ENCODE results near the gene SYTL3. TPM values are rescaled to one million over a fixed set of nuclear protein-coding genes. Genes with fewer than 3 reads are reported as not detected.

The SYTL3 gene
- total RNA-seq, 4 donors from 2014 or later = 2.4 to 6.4 (median 2.9) TPM

DNA sequence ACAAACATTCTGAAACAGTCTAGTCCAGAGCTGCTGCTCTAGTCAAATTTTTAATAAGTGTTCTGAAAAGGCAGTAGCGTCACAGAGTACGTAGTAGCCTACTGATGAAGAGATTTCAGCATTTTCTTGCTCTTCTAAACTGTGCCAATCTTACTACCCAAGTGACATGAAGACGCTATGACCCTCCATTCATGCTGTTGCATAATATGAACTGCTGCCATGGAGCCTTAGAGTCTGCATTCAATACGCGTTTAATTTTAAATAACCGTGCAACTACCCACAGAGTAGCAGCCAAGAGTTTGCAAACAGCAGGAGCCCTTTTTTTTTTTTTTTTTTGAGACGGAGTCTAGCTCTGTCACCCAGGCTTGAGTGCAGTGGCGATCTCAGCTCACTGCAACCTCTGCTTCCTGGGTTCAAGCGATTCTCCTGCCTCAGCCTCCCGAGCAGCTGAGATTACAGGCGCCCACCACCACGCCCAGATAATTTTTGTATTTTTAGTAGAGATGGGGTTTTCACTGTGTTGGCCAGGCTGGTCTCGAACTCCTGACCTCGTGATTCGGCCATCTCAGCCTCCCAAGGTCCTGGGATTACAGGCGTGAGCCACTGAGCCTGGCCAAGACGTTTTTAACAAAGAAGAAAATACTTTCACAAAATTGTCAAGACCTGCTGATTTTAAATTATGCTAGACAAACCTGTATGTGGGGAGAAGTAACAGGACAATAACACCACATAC lies 125.0 kb downstream of the SYTL3 start:
- intact Hi-C loops (cut with DNase I; ENCODE audit: low total_unique reads) (no loop called here), in situ Hi-C loops (cut with MboI; ENCODE audit: low pct_ligation_motif_present in 1 of 4, low pct_unique_long_range_greater_than_20kb in 1 of 4, low sequenced_read_pairs in 3 of 4) (no loop called here)
- H3K4me3 ChIP-seq = no peak overlapping the region
- WGBS, 2 donors (ENCODE audit: low coverage in 1 of 2) = 90 to 94% methylated on average over 10 to 17 of the region's 17 CpGs
- H3K36me3 ChIP-seq = peaks cover 0 to 30% (median 11%) of the 10 kb centered on the region in 4 donors
- H3K9me3 ChIP-seq = no peaks in the 10 kb centered on the region
- no peak for DNase-seq
- H3K4me1 ChIP-seq = peaks cover 13 to 51% (median 35%) of the 10 kb centered on the region in 4 donors
- peak overlapping the region in 3 of 4 donors; percentile 81 to 87 (median 83) for H3K27ac ChIP-seq
- no peaks in the 10 kb centered on the region for H3K27me3 ChIP-seq
- no peak for TF ChIP-seq EP300 (IDR thresholded peaks at IDR 0.05; ENCODE audit: low read depth)
- TF ChIP-seq, protein P1, sequence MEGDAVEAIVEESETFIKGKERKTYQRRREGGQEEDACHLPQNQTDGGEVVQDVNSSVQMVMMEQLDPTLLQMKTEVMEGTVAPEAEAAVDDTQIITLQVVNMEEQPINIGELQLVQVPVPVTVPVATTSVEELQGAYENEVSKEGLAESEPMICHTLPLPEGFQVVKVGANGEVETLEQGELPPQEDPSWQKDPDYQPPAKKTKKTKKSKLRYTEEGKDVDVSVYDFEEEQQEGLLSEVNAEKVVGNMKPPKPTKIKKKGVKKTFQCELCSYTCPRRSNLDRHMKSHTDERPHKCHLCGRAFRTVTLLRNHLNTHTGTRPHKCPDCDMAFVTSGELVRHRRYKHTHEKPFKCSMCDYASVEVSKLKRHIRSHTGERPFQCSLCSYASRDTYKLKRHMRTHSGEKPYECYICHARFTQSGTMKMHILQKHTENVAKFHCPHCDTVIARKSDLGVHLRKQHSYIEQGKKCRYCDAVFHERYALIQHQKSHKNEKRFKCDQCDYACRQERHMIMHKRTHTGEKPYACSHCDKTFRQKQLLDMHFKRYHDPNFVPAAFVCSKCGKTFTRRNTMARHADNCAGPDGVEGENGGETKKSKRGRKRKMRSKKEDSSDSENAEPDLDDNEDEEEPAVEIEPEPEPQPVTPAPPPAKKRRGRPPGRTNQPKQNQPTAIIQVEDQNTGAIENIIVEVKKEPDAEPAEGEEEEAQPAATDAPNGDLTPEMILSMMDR (IDR thresholded peaks at IDR 0.05) = no peak
- no peak for TF ChIP-seq POLR2AphosphoS5 (IDR thresholded peaks at IDR 0.05)
- no peak for TF ChIP-seq POLR2A (IDR thresholded peaks at IDR 0.05)

DNA sequence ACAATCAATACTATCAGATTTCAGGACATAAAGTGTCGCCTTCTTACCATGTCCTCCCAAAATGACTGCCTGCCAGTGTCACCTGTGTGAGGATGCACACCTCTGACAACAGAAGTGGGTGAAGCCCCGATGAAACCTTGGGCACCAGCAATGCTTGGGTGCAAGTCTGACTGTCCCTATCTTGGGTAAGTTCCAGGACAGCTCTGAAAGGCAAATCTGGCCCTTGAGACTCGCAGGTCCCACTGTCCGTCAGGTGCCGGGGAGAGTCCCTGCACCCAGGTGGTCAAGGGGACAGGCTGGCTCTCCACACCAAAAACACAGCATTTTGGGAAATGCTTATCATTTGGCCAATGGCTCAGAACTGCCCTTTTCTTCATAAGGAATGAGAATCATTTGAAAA lies 126.0 kb downstream of the SYTL3 start:
- Histone ChIP-seq H3K36me3 (peaks cover 0 to 26% (median 8%) of the 10 kb centered on the region in 4 donors), H3K9me3 (no peaks in the 10 kb centered on the region), H3K27ac (peak overlapping the region in 1 of 4 donors; percentile 16), H3K4me1 (peaks cover 13 to 54% (median 36%) of the 10 kb centered on the region in 4 donors), H3K27me3 (no peaks in the 10 kb centered on the region), H3K4me3 (no peak overlapping the region)
- in situ Hi-C loops (cut with MboI; ENCODE audit: low pct_ligation_motif_present in 1 of 4, low pct_unique_long_range_greater_than_20kb in 1 of 4, low sequenced_read_pairs in 3 of 4) (no loop called here), intact Hi-C loops (cut with DNase I; ENCODE audit: low total_unique reads) (no loop called here)
- DNase-seq = no peak
- TF ChIP-seq POLR2A (IDR thresholded peaks at IDR 0.05) (no peak), EP300 (IDR thresholded peaks at IDR 0.05; ENCODE audit: low read depth) (no peak), POLR2AphosphoS5 (IDR thresholded peaks at IDR 0.05) (no peak)
- TF ChIP-seq, protein P1 (IDR thresholded peaks at IDR 0.05) = no peak
- 89 to 100% methylated on average over 1 to 5 of the region's 5 CpGs for WGBS, 2 donors (ENCODE audit: low coverage in 1 of 2)

DNA sequence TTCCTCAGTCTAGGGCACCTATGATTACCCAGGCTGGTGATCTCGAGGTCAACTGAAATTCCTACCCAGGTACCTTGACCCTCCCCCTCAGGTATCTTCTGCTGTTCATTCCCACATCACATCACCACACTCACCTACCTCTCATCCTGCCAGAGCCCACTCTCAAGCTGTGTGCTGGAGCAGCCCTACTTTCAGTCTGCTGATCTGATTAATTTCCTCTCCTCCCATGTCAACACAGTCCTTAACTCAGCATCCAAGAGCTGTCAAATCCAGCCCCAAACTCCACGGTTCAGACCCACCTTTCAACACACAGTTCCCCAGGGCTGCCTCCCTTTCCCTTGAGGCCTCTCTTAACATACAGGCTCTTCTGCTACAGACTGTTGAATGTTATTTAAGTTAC lies 126.9 kb downstream of the SYTL3 start:
- peaks cover 0 to 19% (median 9%) of the 10 kb centered on the region in 4 donors for H3K36me3 ChIP-seq
- peak overlapping the region in 2 of 4 donors; percentile 56 to 71 for H3K27ac ChIP-seq
- no peaks in the 10 kb centered on the region for H3K9me3 ChIP-seq
- H3K27me3 ChIP-seq = no peaks in the 10 kb centered on the region
- peaks cover 13 to 60% (median 40%) of the 10 kb centered on the region in 4 donors for H3K4me1 ChIP-seq
- H3K4me3 ChIP-seq = no peak overlapping the region
- intact Hi-C loops (cut with DNase I; ENCODE audit: low total_unique reads) (no loop called here), in situ Hi-C loops (cut with MboI; ENCODE audit: low pct_ligation_motif_present in 1 of 4, low pct_unique_long_range_greater_than_20kb in 1 of 4, low sequenced_read_pairs in 3 of 4) (no loop called here)
- no peak for TF ChIP-seq POLR2AphosphoS5 (IDR thresholded peaks at IDR 0.05)
- no peak for TF ChIP-seq EP300 (IDR thresholded peaks at IDR 0.05; ENCODE audit: low read depth)
- TF ChIP-seq POLR2A (IDR thresholded peaks at IDR 0.05) = no peak
- TF ChIP-seq, protein P1 (IDR thresholded peaks at IDR 0.05) = no peak
- 85 to 94% methylated on average over 2 of the region's 2 CpGs for WGBS, 2 donors (ENCODE audit: low coverage in 1 of 2)
- DNase-seq = no peak

DNA sequence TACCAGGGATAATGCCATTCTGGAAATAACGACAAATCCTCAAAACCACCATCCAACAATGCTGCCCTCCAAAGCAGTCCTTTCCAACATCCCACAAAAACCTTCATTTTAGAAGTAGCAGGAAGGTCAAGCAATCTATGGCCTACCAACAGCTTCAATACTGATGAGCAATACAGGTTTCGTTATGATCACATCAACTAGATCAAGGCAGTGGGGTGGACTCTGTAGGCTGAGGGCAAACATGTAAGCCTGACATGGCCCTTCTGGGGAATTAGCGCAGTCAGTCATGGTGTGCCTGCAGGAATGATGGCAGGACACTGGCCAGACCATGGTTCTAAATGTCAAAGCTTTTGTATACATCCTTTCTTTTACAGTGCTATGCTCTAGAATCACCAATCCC lies 127.7 kb downstream of the SYTL3 start:
- peak overlapping the region; percentile 56 to 71 (median 69) for H3K27ac ChIP-seq
- H3K27me3 ChIP-seq = no peaks in the 10 kb centered on the region
- H3K9me3 ChIP-seq = no peaks in the 10 kb centered on the region
- WGBS, 2 donors (ENCODE audit: low coverage in 1 of 2) = 98 to 100% methylated on average over 2 to 3 of the region's 3 CpGs
- no peak for DNase-seq
- peaks cover 9 to 62% (median 36%) of the 10 kb centered on the region in 4 donors for H3K4me1 ChIP-seq
- TF ChIP-seq POLR2A (IDR thresholded peaks at IDR 0.05) (no peak), POLR2AphosphoS5 (IDR thresholded peaks at IDR 0.05) (no peak), EP300 (IDR thresholded peaks at IDR 0.05; ENCODE audit: low read depth) (no peak)
- TF ChIP-seq, protein P1 (IDR thresholded peaks at IDR 0.05) = no peak
- H3K4me3 ChIP-seq = no peak overlapping the region
- peaks cover 0 to 25% (median 10%) of the 10 kb centered on the region in 4 donors for H3K36me3 ChIP-seq
- in situ Hi-C loops (cut with MboI; ENCODE audit: low pct_ligation_motif_present in 1 of 4, low pct_unique_long_range_greater_than_20kb in 1 of 4, low sequenced_read_pairs in 3 of 4) = no loop called here
- intact Hi-C loops (cut with DNase I; ENCODE audit: low total_unique reads) = no loop called here
